GM12878 (cell line): ENCODE results near the gene IREB2. TPM values are rescaled to one million over a fixed set of nuclear protein-coding genes. Genes with fewer than 3 reads are reported as not detected.

Experiments
- ATAC-seq: fragments of 200-7000 bp; cut with Tn5 transposase; 3 replicates; pipeline ENCODE4 v1.9.1; 2020; ENCODE audit warnings: mild to moderate bottlenecking, moderate library complexity
- BruUV-seq: library from RNA; stranded (reverse); fragments of 400-500 nt; replicated peaks from 2 replicates; lab custom pipeline; 2021; lab: Mats Ljungman, UMichigan
- CTCF ChIA-PET: fragments of 300-600 bp; sonication (Branson Sonifier 250); formaldehyde crosslinking; extraction: SDS; loops from one replicate; lab custom pipeline; 2021; ENCODE audit warnings: inconsistent platforms; lab: Yijun Ruan, JAX
- POLR2A ChIA-PET: fragments of 350-600 bp; formaldehyde crosslinking; extraction: SDS; loops from one replicate; lab custom pipeline; 2021; ENCODE audit warnings: inconsistent platforms; lab: Charles Lee
- RAD21 ChIA-PET: fragments of 300-600 bp; sonication (Branson Sonifier 250); formaldehyde crosslinking; loops from one replicate; lab custom pipeline; 2023; ENCODE audit warnings: antibody characterized with exemption; ENCODE audit not compliant: unreplicated experiment; lab: Charles Lee
- SMC1A ChIA-PET: fragments of 300-600 bp; sonication (Branson Sonifier 250); formaldehyde crosslinking; loops from one replicate; lab custom pipeline; 2023; ENCODE audit not compliant: unreplicated experiment, uncharacterized antibody; lab: Charles Lee
- DNase-seq: peaks from one replicate; pipeline ENCODE4 v3.0.0-alpha.2; 2011; ENCODE audit warnings: low read depth, low spot score
- FAIRE-seq: peaks from 3 replicates; lab custom pipeline; 2011; peaks lifted over from hg19 to GRCh38; lab: Jason Lieb, UNC
- H2AFZ ChIP-seq: 2 replicates; pipeline ENCODE4 v1.6.0; 2011; ENCODE audit warnings: low read depth, low read length, control low read depth; ENCODE audit not compliant: control insufficient read depth
- H3K27ac ChIP-seq: 2 replicates; pipeline ENCODE4 v1.5.1; 2011; ENCODE audit warnings: control low read depth; ENCODE audit not compliant: control insufficient read depth, insufficient read depth
- H3K27me3 ChIP-seq, 2 experiments: replicated peaks in 1 of 2; 2 replicates each; pipeline versions ENCODE4 v1.6.0 to v1.6.1; 2011; ENCODE audit warnings: low read length in 1 of 2; ENCODE audit not compliant: control insufficient read depth in 2 of 2, insufficient read depth in 2 of 2
- H3K36me3 ChIP-seq, 2 experiments: 2 replicates each; pipeline ENCODE4 v1.5.1; 2011; ENCODE audit warnings: low read length in 1 of 2; ENCODE audit not compliant: control insufficient read depth in 2 of 2, insufficient read depth in 2 of 2
- H3K4me1 ChIP-seq: 2 replicates; pipeline ENCODE4 v1.6.1; 2011; ENCODE audit warnings: mild to moderate bottlenecking, low read length, moderate library complexity, mixed read lengths; ENCODE audit not compliant: control insufficient read depth, insufficient read depth
- H3K4me2 ChIP-seq: 2 replicates; pipeline ENCODE4 v1.6.0; 2011; ENCODE audit warnings: control low read depth; ENCODE audit not compliant: control insufficient read depth, insufficient read depth
- H3K4me3 ChIP-seq: fragments of 200-600 bp; sonication (generic); 2 replicates; pipeline ENCODE4 v1.5.1; 2016
- H3K79me2 ChIP-seq: 2 replicates; pipeline ENCODE4 v1.6.0; 2011; ENCODE audit warnings: low read length; ENCODE audit not compliant: control insufficient read depth, insufficient read depth
- H3K9ac ChIP-seq: 2 replicates; pipeline ENCODE4 v1.8.0; 2011; ENCODE audit warnings: low read length, control low read depth, mixed read lengths; ENCODE audit not compliant: control insufficient read depth, insufficient read depth
- H3K9me3 ChIP-seq: replicated peaks from 3 replicates; pipeline ENCODE4 v1.5.1; 2011; ENCODE audit warnings: mild to moderate bottlenecking, low read length; ENCODE audit not compliant: control insufficient read depth, insufficient read depth
- H4K20me1 ChIP-seq: 2 replicates; pipeline ENCODE4 v1.6.0; 2011; ENCODE audit not compliant: control insufficient read depth, insufficient read depth
- ASH2L ChIP-seq: fragments of 300-600, 200-600 bp; sonication (generic); IDR thresholded peaks from 2 replicates; pipeline ENCODE4 v1.6.1; 2017; ENCODE audit warnings: low read depth, mild to moderate bottlenecking, borderline replicate concordance
- CEBPZ ChIP-seq: fragments of 150-350 bp; IDR thresholded peaks from 2 replicates; pipeline ENCODE4 v1.6.1; 2016; ENCODE audit warnings: low read depth, low read length
- CHD1 ChIP-seq: IDR thresholded peaks from 2 replicates; pipeline ENCODE4 v1.6.1; 2012; ENCODE audit warnings: low read depth, low read length, improper control_type of control experiment
- CHD2 ChIP-seq: IDR thresholded peaks from 2 replicates; pipeline ENCODE4 v1.6.1; 2011; ENCODE audit warnings: low read depth, low read length, improper control_type of control experiment, borderline replicate concordance
- MYB ChIP-seq: fragments of 150-350 bp; IDR thresholded peaks from 2 replicates; pipeline ENCODE4 v1.6.1; 2014; ENCODE audit warnings: mild to moderate bottlenecking, low read depth, low read length, borderline replicate concordance
- POU2F2 ChIP-seq: IDR thresholded peaks from 3 replicates; pipeline ENCODE4 v1.6.1; 2011; ENCODE audit warnings: low read depth, mild to moderate bottlenecking, low read length, borderline replicate concordance
- SMARCA5 ChIP-seq: fragments of 450-650 bp; IDR thresholded peaks from 2 replicates; pipeline ENCODE4 v1.6.1; 2017; ENCODE audit warnings: mild to moderate bottlenecking
- SRF ChIP-seq, 2 experiments: IDR thresholded peaks; 2 replicates each; pipeline ENCODE4 v1.6.1; 2011; ENCODE audit warnings: low read depth in 2 of 2, low read length in 2 of 2, mild to moderate bottlenecking in 1 of 2, moderate library complexity in 1 of 2
- ZBTB11 ChIP-seq: fragments of 450-650 bp; formaldehyde crosslinking; IDR thresholded peaks from 2 replicates; pipeline ENCODE4 v1.5.0; 2022; ENCODE audit warnings: mild to moderate bottlenecking, missing genetic modification characterization
- ZNF384 ChIP-seq: IDR thresholded peaks from 2 replicates; pipeline ENCODE4 v1.6.1; 2012; ENCODE audit warnings: low read depth, mild to moderate bottlenecking, low read length, improper control_type of control experiment, borderline replicate concordance
- WGBS: methylation state at CpG from one replicate; pipeline ENCODE4 v1.1.6; 2016; ENCODE audit warnings: low lambda C conversion rate; ENCODE audit not compliant: insufficient replicate concordance, insufficient coverage; ENCODE audit errors: missing lambda C conversion rate; 5-methylcytosine and 5-hydroxymethylcytosine counted together
- in situ Hi-C: fragments of 300-500 bp; cut with MboI; formaldehyde crosslinking; loops from 9 replicates; pipeline ENCODE4 v1.14.3; 2018; ENCODE audit warnings: mixed read lengths
- intact Hi-C: fragments of 100-400 bp; cut with micrococcal nuclease; formaldehyde crosslinking; loops from one replicate; pipeline ENCODE4 v1.14.2; 2022; ENCODE audit not compliant: unreplicated experiment
- polyA plus RNA-seq, 11 experiments: library from polyadenylated mRNA; depleted of rRNA in 4 of 11; unstranded in 6 of 11; stranded (reverse) in 5 of 11; fragments of >200 nt; fragmentation: Nextera tagmentation in 4 of 11; fragmentation: Illumina TruSeq in 1 of 11; extraction: Ambion mirVana in 4 of 11; extraction: Trizol in 1 of 11; gene quantifications; 1 replicate in 1 of 11; 2 replicates in 10 of 11; pipeline versions ENCODE4 v1.2.1 to v1.2.3, GENCODE V29; 2011 to 2016; ENCODE audit warnings: inconsistent platforms in 2 of 11, missing spikeins in 2 of 11, low read depth in 1 of 11
- total RNA-seq, 4 experiments: library from RNA; depleted of rRNA in 3 of 4; stranded (reverse); fragments of >200 nt in 3 of 4; fragmentation: Illumina TruSeq in 1 of 4; extraction: Trizol in 1 of 4; gene quantifications; 2 replicates each; pipeline versions ENCODE4 v1.2.1 to v1.2.3, GENCODE V29; 2013 to 2021
- TF ChIP-seq, protein P1 (sequence below): fragments of 450-650 bp; IDR thresholded peaks from 2 replicates; pipeline ENCODE4 v1.6.1; 2018; ENCODE audit warnings: mild to moderate bottlenecking, low read depth, moderate library complexity; ENCODE audit not compliant: partially characterized antibody
- TF ChIP-seq, protein P2 (sequence below): IDR thresholded peaks from 2 replicates; pipeline ENCODE4 v1.6.1; 2011; ENCODE audit warnings: mild to moderate bottlenecking, low read depth, low read length, moderate library complexity; ENCODE audit not compliant: insufficient replicate concordance

The IREB2 gene
- total and polyA plus RNA-seq, 10 of the 15 experiments (the other 5 are each of a cell fraction or from before 2014, with no cell fraction given) = 13.0 to 52.4 (median 24.4) TPM

- no peaks in the 10 kb centered on the region for H3K4me1 ChIP-seq
- H3K79me2 ChIP-seq = no peaks in the 10 kb centered on the region
- ChIA-PET RAD21 (no interaction called here), POLR2A (no interaction called here), SMC1A (no interaction called here), CTCF (interaction anchor here (0.6 to 1.7 kb wide), 4 partner anchors 12 to 143 kb away, joined by 3 to 7 read pairs (median 4); no protein-coding TSS in a partner anchor)
- no TSS peak for BruUV-seq
- H3K4me3 ChIP-seq = no peak overlapping the region
- DNase-seq (no peak), FAIRE-seq (no peak), ATAC-seq (no peak)
- no peaks in the 10 kb centered on the region for H4K20me1 ChIP-seq
- intact Hi-C loops = no loop called here
- no peak overlapping the region for H2AFZ ChIP-seq
- H3K27me3 ChIP-seq = no peaks in the 10 kb centered on the region
- no peaks in the 10 kb centered on the region for H3K36me3 ChIP-seq
- H3K4me2 ChIP-seq = no peak overlapping the region
- in situ Hi-C loops = no loop called here
- WGBS = 26% methylated on average over 9 of the region's 9 CpGs
- no peak overlapping the region for H3K27ac ChIP-seq
- no peaks in the 10 kb centered on the region for H3K9me3 ChIP-seq
- no peak overlapping the region for H3K9ac ChIP-seq
- TF ChIP-seq ZBTB11 (CRISPR knock-in tag) = no peak
- TF ChIP-seq CHD1 = no peak
- no peak for TF ChIP-seq CEBPZ
- TF ChIP-seq, protein P1, sequence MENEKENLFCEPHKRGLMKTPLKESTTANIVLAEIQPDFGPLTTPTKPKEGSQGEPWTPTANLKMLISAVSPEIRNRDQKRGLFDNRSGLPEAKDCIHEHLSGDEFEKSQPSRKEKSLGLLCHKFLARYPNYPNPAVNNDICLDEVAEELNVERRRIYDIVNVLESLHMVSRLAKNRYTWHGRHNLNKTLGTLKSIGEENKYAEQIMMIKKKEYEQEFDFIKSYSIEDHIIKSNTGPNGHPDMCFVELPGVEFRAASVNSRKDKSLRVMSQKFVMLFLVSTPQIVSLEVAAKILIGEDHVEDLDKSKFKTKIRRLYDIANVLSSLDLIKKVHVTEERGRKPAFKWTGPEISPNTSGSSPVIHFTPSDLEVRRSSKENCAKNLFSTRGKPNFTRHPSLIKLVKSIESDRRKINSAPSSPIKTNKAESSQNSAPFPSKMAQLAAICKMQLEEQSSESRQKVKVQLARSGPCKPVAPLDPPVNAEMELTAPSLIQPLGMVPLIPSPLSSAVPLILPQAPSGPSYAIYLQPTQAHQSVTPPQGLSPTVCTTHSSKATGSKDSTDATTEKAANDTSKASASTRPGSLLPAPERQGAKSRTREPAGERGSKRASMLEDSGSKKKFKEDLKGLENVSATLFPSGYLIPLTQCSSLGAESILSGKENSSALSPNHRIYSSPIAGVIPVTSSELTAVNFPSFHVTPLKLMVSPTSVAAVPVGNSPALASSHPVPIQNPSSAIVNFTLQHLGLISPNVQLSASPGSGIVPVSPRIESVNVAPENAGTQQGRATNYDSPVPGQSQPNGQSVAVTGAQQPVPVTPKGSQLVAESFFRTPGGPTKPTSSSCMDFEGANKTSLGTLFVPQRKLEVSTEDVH = no peak
- TF ChIP-seq, protein P2, sequence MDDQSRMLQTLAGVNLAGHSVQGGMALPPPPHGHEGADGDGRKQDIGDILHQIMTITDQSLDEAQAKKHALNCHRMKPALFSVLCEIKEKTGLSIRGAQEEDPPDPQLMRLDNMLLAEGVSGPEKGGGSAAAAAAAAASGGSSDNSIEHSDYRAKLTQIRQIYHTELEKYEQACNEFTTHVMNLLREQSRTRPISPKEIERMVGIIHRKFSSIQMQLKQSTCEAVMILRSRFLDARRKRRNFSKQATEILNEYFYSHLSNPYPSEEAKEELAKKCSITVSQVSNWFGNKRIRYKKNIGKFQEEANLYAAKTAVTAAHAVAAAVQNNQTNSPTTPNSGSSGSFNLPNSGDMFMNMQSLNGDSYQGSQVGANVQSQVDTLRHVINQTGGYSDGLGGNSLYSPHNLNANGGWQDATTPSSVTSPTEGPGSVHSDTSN = no peak
- TF ChIP-seq CHD2 = no peak
- TF ChIP-seq SMARCA5 = no peak
- no peak for TF ChIP-seq MYB
- no peak for TF ChIP-seq SRF (IDR thresholded peaks at IDR 0.05; ENCODE audit: low read depth in 2 of 2, low read length in 2 of 2)
- no peak for TF ChIP-seq POU2F2
- no peak for TF ChIP-seq ASH2L
- no peak for TF ChIP-seq ZNF384
Measured at GRCh38 chr15:78396186-78396814, 41.7 kb upstream of the IREB2 start.
